HCT116 (cell line): ENCODE measurements around the gene NME2. TPM values are rescaled to one million over a fixed set of nuclear protein-coding genes. Genes with fewer than 3 reads are reported as not detected.

Source experiments
- ATAC-seq: fragments of 200-7000 bp; cut with Tn5 transposase; 2 replicates; pipeline ENCODE4 v1.9.1; 2020; ENCODE audit warnings: mild to moderate bottlenecking, moderate library complexity
- BruUV-seq: library from RNA; stranded (reverse); fragments of 400-500 nt; replicated peaks from 2 replicates; lab custom pipeline; 2021; lab: Mats Ljungman, UMichigan
- CTCF ChIA-PET: fragments of 300-600 bp; sonication (Branson Sonifier 250); formaldehyde crosslinking; loops from one replicate; lab custom pipeline; 2021; ENCODE audit warnings: antibody characterized with exemption; lab: Charles Lee
- POLR2A ChIA-PET: fragments of 300-600, 350-600 bp; sonication (Branson Sonifier 250); formaldehyde crosslinking; loops from one replicate; lab custom pipeline; 2021; ENCODE audit warnings: antibody characterized with exemption; lab: Charles Lee
- RAD21 ChIA-PET, 2 experiments: fragments of 300-600 bp; sonication (Branson Sonifier 250); formaldehyde crosslinking; loops; one replicate each; lab custom pipeline; 2023; ENCODE audit warnings: low total read pairs in 2 of 2; ENCODE audit not compliant: uncharacterized antibody in 2 of 2, unreplicated experiment in 2 of 2, low non-redundant PET in 1 of 2; lab: Charles Lee
- DNase-seq: peaks from one replicate; pipeline ENCODE4 v3.0.0-alpha.2; 2010; ENCODE audit warnings: low read depth, low spot score
- H2AFZ ChIP-seq: fragments of 200-600 bp; shearing (Covaris generic), sonication (generic); 2 replicates; pipeline ENCODE4 v1.6.1; 2017; ENCODE audit warnings: low read depth, mixed run types, mixed read lengths, antibody characterized with exemption, low read length; ENCODE audit not compliant: poor library complexity, severe bottlenecking
- H3K27ac ChIP-seq: 2 replicates; pipeline ENCODE4 v1.5.1; 2012; ENCODE audit warnings: low read depth, low read length
- H3K27me3 ChIP-seq: fragments of 200-600 bp; sonication (generic); 2 replicates; pipeline ENCODE4 v1.6.1; 2016; ENCODE audit warnings: mixed run types, low read length, mixed read lengths; ENCODE audit not compliant: insufficient read depth
- H3K36me3 ChIP-seq, 2 experiments: fragments of 200-500 bp in 1 of 2; fragments of 200-600 bp in 1 of 2; sonication (Bioruptor generic) in 1 of 2; sonication (generic) in 1 of 2; 2 replicates each; pipeline versions ENCODE4 v1.5.1 to v1.6.1; 2014 to 2016; ENCODE audit warnings: low read length in 2 of 2, inconsistent platforms in 1 of 2, mixed read lengths in 1 of 2, mixed run types in 1 of 2; ENCODE audit not compliant: insufficient read depth in 2 of 2, control insufficient read depth in 1 of 2
- H3K4me1 ChIP-seq, 2 experiments: fragments of 200-600 bp in 1 of 2; sonication (generic) in 1 of 2; 2 replicates each; pipeline versions ENCODE4 v1.5.1 to v1.6.1; 2012 to 2017; ENCODE audit warnings: low read length in 2 of 2, inconsistent platforms in 1 of 2, mild to moderate bottlenecking in 1 of 2, mixed read lengths in 1 of 2, mixed run types in 1 of 2, moderate library complexity in 1 of 2; ENCODE audit not compliant: insufficient read depth in 2 of 2, control insufficient read depth in 1 of 2
- H3K4me2 ChIP-seq: fragments of 200-600 bp; sonication (generic); 2 replicates; pipeline ENCODE4 v1.6.1; 2017; ENCODE audit warnings: mixed run types, low read length, mixed read lengths
- H3K4me3 ChIP-seq, 2 experiments: fragments of 200-600 bp in 1 of 2; sonication (generic) in 1 of 2; replicated peaks in 1 of 2; 2 replicates each; pipeline ENCODE4 v1.5.1; 2011 to 2016; ENCODE audit warnings: low read length in 2 of 2, control low read depth in 1 of 2, low read depth in 1 of 2, mild to moderate bottlenecking in 1 of 2, mixed read lengths in 1 of 2, mixed run types in 1 of 2
- H3K79me2 ChIP-seq: fragments of 200-600 bp; sonication (generic); 2 replicates; pipeline ENCODE4 v1.6.1; 2017; ENCODE audit warnings: mild to moderate bottlenecking, mixed run types, low read length, moderate library complexity, mixed read lengths; ENCODE audit not compliant: insufficient read depth
- H3K9ac ChIP-seq: fragments of 200-600 bp; sonication (generic); 2 replicates; pipeline ENCODE4 v1.6.1; 2016; ENCODE audit warnings: low read length, mixed read lengths
- H3K9me2 ChIP-seq: fragments of 200-600 bp; sonication (generic), shearing (Covaris generic); 2 replicates; pipeline ENCODE4 v1.6.1; 2017; ENCODE audit warnings: mixed run types, mild to moderate bottlenecking, moderate library complexity; ENCODE audit not compliant: insufficient read depth
- H3K9me3 ChIP-seq, 2 experiments: fragments of 200-500 bp in 1 of 2; fragments of 200-600 bp in 1 of 2; sonication (Bioruptor generic) in 1 of 2; sonication (generic) in 1 of 2; 2 replicates each; pipeline ENCODE4 v1.6.1; 2014 to 2017; ENCODE audit warnings: low read length in 2 of 2, mixed read lengths in 2 of 2, inconsistent platforms in 1 of 2, low read depth in 1 of 2, mild to moderate bottlenecking in 1 of 2, mixed run types in 1 of 2, moderate library complexity in 1 of 2; ENCODE audit not compliant: control insufficient read depth in 1 of 2, insufficient read depth in 1 of 2
- H4K20me1 ChIP-seq: fragments of 200-600 bp; sonication (generic), shearing (Covaris generic); 2 replicates; pipeline ENCODE4 v1.6.1; 2017; ENCODE audit warnings: mixed run types, mild to moderate bottlenecking, moderate library complexity; ENCODE audit not compliant: insufficient read depth
- CTCF ChIP-seq, 3 experiments: fragments of 200-600 bp in 1 of 3; sonication (generic) in 1 of 3; IDR thresholded peaks in 2 of 3; conservative IDR thresholded peaks in 1 of 3; 2 replicates each; pipeline ENCODE4 v1.5.1; 2012 to 2017; ENCODE audit warnings: low read depth in 2 of 3, low read length in 2 of 3, antibody characterized with exemption in 1 of 3, borderline replicate concordance in 1 of 3, control low read depth in 1 of 3, mild to moderate bottlenecking in 1 of 3, mixed read lengths in 1 of 3, mixed run types in 1 of 3, moderate library complexity in 1 of 3; ENCODE audit not compliant: insufficient read depth in 1 of 3
- EGR1 ChIP-seq: IDR thresholded peaks from 2 replicates; pipeline ENCODE4 v1.6.1; 2012; ENCODE audit warnings: low read depth
- EZH2phosphoT487 ChIP-seq: fragments of 200-600 bp; IDR thresholded peaks from 2 replicates; pipeline ENCODE4 v1.6.1; 2018; ENCODE audit warnings: antibody characterized with exemption, borderline replicate concordance
- POLR2A ChIP-seq: IDR thresholded peaks from 2 replicates; pipeline ENCODE4 v1.7.0; 2011; ENCODE audit warnings: borderline replicate concordance; ENCODE audit not compliant: insufficient read depth, insufficient read length; ENCODE audit errors: extremely low read depth
- POLR2AphosphoS5 ChIP-seq: IDR thresholded peaks from 2 replicates; pipeline ENCODE4 v1.6.1; 2011; ENCODE audit warnings: mild to moderate bottlenecking, low read depth, low read length, moderate library complexity
- RAD21 ChIP-seq: IDR thresholded peaks from 2 replicates; pipeline ENCODE4 v1.6.1; 2012; ENCODE audit warnings: low read depth, mild to moderate bottlenecking
- YY1 ChIP-seq: IDR thresholded peaks from 2 replicates; pipeline ENCODE4 v1.6.1; 2011; ENCODE audit warnings: low read length, low read depth, moderate library complexity, mild to moderate bottlenecking; ENCODE audit not compliant: insufficient replicate concordance; ENCODE audit errors: extremely low read depth
- ZBTB33 ChIP-seq: IDR thresholded peaks from 2 replicates; pipeline ENCODE4 v1.6.1; 2011; ENCODE audit warnings: mild to moderate bottlenecking, low read length, moderate library complexity; ENCODE audit not compliant: insufficient replicate concordance; ENCODE audit errors: extremely low read depth
- ZNF274 ChIP-seq: fragments of 200-500 bp; sonication (Bioruptor generic); IDR thresholded peaks from 2 replicates; pipeline ENCODE4 v1.6.1; 2014; ENCODE audit warnings: mild to moderate bottlenecking, low read depth, low read length, inconsistent platforms
- intact Hi-C: fragments of 100-400 bp; cut with micrococcal nuclease; formaldehyde crosslinking; loops from 2 replicates; pipeline ENCODE4 v1.10.0; 2022
- total RNA-seq: library from RNA; stranded (reverse); gene quantifications from one replicate; pipeline ENCODE4 v1.2.1, GENCODE V29; 2021; ENCODE audit not compliant: unreplicated experiment

Gene NME2
- total RNA-seq, 1 experiment from 2014 or later: 1,287 TPM

- Histone ChIP-seq H3K27me3 (no peaks in the 10 kb centered on the region), H3K36me3 (peaks cover 52 to 60% of the 10 kb centered on the region in 2 experiments), H2AFZ (no peak overlapping the region)
- no peak for TF ChIP-seq POLR2AphosphoS5
- TF ChIP-seq POLR2A: peak; percentile 80
- TF ChIP-seq, all 23 proteins: peak for 1
- intact Hi-C loops: loop anchor here (5.0 kb wide), 1 partner anchor 163 kb away; no protein-coding TSS in a partner anchor
- ATAC-seq (peak; percentile 40), DNase-seq (no peak)
- no peaks in the 10 kb centered on the region for H3K9me3 ChIP-seq
- ChIA-PET CTCF (interaction anchor here (0.7 to 1.7 kb wide), 4 partner anchors 11 to 165 kb away, joined by 3 to 14 read pairs (median 4); partner anchors contain the start of gene NME1), RAD21 (no interaction called here), POLR2A (interaction anchor here (1.1 to 2.3 kb wide), 3 partner anchors 12 to 299 kb away, joined by 5 to 9 read pairs (median 5); partner anchors contain the start of genes NME1, SPAG9 and TOB1)
- TSS peak; percentile 83 for BruUV-seq
- H4K20me1 ChIP-seq: peaks cover 18% of the 10 kb centered on the region; the same call in 1 of the 2 replicates
- H3K9me2 ChIP-seq: no peaks in the 10 kb centered on the region
- peak overlapping the region; percentile 94 for H3K4me2 ChIP-seq
- H3K79me2 ChIP-seq: peaks cover 75% of the 10 kb centered on the region
- H3K27ac ChIP-seq: peak overlapping the region; percentile 96
- H3K9ac ChIP-seq: peak overlapping the region; percentile 99
- H3K4me3 ChIP-seq: peak overlapping the region; percentile 90 to 91
- H3K4me1 ChIP-seq: peaks cover 13 to 24% of the 10 kb centered on the region in 2 experiments; a peak in 3 of 4 replicates
Measured at GRCh38 chr17:51165680-51166197, 472 bp upstream of the NME2 start.

GRCh38 chr17:51166987-51167931 lies 1.0 kb downstream of the NME2 start:
- Histone ChIP-seq H4K20me1 (peaks cover 28% of the 10 kb centered on the region; the same call in 1 of the 2 replicates), H3K4me2 (peak overlapping the region; percentile 94), H3K79me2 (peaks cover 66% of the 10 kb centered on the region), H3K27me3 (no peaks in the 10 kb centered on the region), H3K4me3 (peak overlapping the region; percentile 90 to 91), H3K4me1 (peaks cover 13 to 24% of the 10 kb centered on the region in 2 experiments; a peak in 3 of 4 replicates), H3K9me2 (no peaks in the 10 kb centered on the region), H3K36me3 (peaks cover 50 to 58% of the 10 kb centered on the region in 2 experiments), H3K27ac (peak overlapping the region; percentile 96), H3K9me3 (no peaks in the 10 kb centered on the region), H3K9ac (peak overlapping the region; percentile 99), H2AFZ (no peak overlapping the region)
- CTCF ChIA-PET: interaction anchor here (1.1 to 1.7 kb wide), 2 partner anchors 13 to 14 kb away, joined by 3 to 14 read pairs; partner anchors contain the start of gene NME1
- ATAC-seq: peak; percentile 51
- DNase-seq: no peak
- RAD21 ChIA-PET: no interaction called here
- no peak for TF ChIP-seq ZNF274
- TF ChIP-seq CTCF (IDR thresholded peaks at IDR 0.05 in 2 of 3, conservative IDR thresholded peaks at IDR 0.05 in 1 of 3; ENCODE audit: borderline replicate concordance in 1 of 3, insufficient read depth in 1 of 3, low read depth in 2 of 3, low read length in 2 of 3): peak; percentile 61 to 95 (median 94)
- TF ChIP-seq ZBTB33: peak; percentile 17
- TF ChIP-seq EZH2phosphoT487: no peak
- TF ChIP-seq EGR1: 0 out of 2 replicates have a peak, but pooled peaks have one; percentile 17
- TF ChIP-seq RAD21: peak; percentile 68
- peak; percentile 64 for TF ChIP-seq YY1
- peak; percentile 25 for TF ChIP-seq POLR2AphosphoS5
- intact Hi-C loops: loop anchor here (5.0 kb wide), 1 partner anchor 165 kb away; no protein-coding TSS in a partner anchor
- BruUV-seq: TSS peak; percentile 54
- POLR2A ChIA-PET: interaction anchor here (0.7 kb wide), 1 partner anchor 9 kb away, joined by 3 read pairs; no protein-coding TSS in a partner anchor
